Neutrophil (primary cell): ENCODE data around the gene PPP1R9A.

ENCODE experiments used
- H3K27ac ChIP-seq: fragments of 200-600 bp; sonication (generic); 2 replicates; pipeline ENCODE4 v1.5.1; 2016; ENCODE audit warnings: mild to moderate bottlenecking, moderate library complexity
- H3K27me3 ChIP-seq: fragments of 200-600 bp; sonication (generic); 2 replicates; pipeline ENCODE4 v1.6.0; 2016; ENCODE audit warnings: mild to moderate bottlenecking
- H3K36me3 ChIP-seq: fragments of 200-600 bp; sonication (generic); 2 replicates; pipeline ENCODE4 v1.5.1; 2017
- H3K4me1 ChIP-seq, 2 experiments: fragments of 200-600 bp in 1 of 2; sonication (generic) in 1 of 2; 1 replicate in 1 of 2; 2 replicates in 1 of 2; pipeline versions ENCODE4 v1.5.1 to v1.6.1; 2013 to 2016; ENCODE audit warnings: low read depth in 1 of 2, low read length in 1 of 2, mild to moderate bottlenecking in 1 of 2, moderate library complexity in 1 of 2; ENCODE audit not compliant: control insufficient read depth in 1 of 2, insufficient read depth in 1 of 2
- H3K4me3 ChIP-seq, 2 experiments: fragments of 200-600 bp in 1 of 2; sonication (generic) in 1 of 2; 1 replicate in 1 of 2; 2 replicates in 1 of 2; pipeline ENCODE4 v1.5.1; 2013 to 2016; ENCODE audit warnings: low read depth in 1 of 2, low read length in 1 of 2, mild to moderate bottlenecking in 1 of 2, moderate library complexity in 1 of 2
- H3K9me3 ChIP-seq: fragments of 200-600 bp; sonication (generic); 2 replicates; pipeline ENCODE4 v1.5.1; 2016
- TF ChIP-seq, protein P1 (sequence below): fragments of 200-600 bp; sonication (generic); IDR thresholded peaks from 2 replicates; pipeline ENCODE4 v1.5.1; 2016; ENCODE audit warnings: antibody characterized with exemption

The PPP1R9A gene

DNA sequence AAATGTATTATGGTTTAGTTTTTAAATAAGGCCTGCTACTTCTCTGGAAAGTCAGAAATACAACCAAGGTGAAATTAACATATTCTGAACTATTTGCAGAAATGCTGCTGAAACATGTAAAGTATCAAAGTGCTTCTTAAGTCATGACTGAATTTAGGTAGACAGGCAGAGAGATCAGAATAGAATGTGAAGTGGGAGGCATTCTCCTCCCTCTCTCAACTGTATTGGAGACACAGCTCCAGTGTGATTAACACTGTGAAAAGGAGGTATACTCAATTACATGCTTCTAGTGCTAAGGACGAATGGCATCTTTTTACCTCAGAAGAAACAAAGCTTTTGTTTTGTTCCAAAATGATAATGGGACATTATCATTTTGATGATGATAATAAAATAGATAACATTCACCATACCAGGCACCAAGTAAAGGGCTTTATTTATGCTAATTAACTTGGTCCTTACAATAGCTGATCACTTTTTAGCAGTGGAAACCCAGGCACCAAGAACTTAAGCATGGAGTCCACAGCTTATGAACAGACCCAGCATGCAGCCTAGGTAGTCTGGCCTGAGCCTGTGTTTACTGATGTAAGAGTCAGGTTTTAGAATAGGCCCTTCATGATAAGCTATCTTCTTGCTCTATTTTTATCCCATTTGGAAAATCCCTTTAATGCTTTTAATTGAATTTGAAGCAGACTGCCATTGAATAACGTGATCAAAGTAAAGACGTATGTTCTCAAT lies 26.0 kb downstream of the PPP1R9A start:
- TF ChIP-seq, protein P1, sequence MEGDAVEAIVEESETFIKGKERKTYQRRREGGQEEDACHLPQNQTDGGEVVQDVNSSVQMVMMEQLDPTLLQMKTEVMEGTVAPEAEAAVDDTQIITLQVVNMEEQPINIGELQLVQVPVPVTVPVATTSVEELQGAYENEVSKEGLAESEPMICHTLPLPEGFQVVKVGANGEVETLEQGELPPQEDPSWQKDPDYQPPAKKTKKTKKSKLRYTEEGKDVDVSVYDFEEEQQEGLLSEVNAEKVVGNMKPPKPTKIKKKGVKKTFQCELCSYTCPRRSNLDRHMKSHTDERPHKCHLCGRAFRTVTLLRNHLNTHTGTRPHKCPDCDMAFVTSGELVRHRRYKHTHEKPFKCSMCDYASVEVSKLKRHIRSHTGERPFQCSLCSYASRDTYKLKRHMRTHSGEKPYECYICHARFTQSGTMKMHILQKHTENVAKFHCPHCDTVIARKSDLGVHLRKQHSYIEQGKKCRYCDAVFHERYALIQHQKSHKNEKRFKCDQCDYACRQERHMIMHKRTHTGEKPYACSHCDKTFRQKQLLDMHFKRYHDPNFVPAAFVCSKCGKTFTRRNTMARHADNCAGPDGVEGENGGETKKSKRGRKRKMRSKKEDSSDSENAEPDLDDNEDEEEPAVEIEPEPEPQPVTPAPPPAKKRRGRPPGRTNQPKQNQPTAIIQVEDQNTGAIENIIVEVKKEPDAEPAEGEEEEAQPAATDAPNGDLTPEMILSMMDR = no peak
- Histone ChIP-seq H3K27ac (no peak overlapping the region), H3K4me3 (no peak overlapping the region), H3K27me3 (no peaks in the 10 kb centered on the region), H3K9me3 (no peaks in the 10 kb centered on the region), H3K4me1 (no peaks in the 10 kb centered on the region), H3K36me3 (no peaks in the 10 kb centered on the region)

DNA sequence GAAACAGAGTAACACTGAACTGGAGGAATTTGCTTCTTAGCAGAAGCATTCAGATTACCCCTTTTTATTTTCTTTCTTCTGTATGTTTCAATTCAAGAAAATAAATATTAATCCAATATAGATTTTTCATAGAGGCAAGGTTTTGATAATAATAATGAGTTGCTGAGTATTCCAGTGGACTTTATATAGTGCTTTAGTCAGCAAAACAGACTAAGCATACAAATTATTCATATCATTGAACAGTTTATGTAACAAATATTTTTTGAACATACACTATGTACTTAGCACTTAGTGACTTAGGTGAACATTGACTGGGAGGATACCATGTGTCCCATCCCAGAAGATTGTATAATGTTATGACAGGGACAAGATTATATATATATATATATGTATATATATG lies 32.0 kb downstream of the PPP1R9A start:
- no peaks in the 10 kb centered on the region for H3K27me3 ChIP-seq
- TF ChIP-seq, protein P1 = no peak
- H3K36me3 ChIP-seq = no peaks in the 10 kb centered on the region
- H3K9me3 ChIP-seq = no peaks in the 10 kb centered on the region
- no peak overlapping the region for H3K4me3 ChIP-seq
- no peak overlapping the region for H3K27ac ChIP-seq
- H3K4me1 ChIP-seq = no peaks in the 10 kb centered on the region

DNA sequence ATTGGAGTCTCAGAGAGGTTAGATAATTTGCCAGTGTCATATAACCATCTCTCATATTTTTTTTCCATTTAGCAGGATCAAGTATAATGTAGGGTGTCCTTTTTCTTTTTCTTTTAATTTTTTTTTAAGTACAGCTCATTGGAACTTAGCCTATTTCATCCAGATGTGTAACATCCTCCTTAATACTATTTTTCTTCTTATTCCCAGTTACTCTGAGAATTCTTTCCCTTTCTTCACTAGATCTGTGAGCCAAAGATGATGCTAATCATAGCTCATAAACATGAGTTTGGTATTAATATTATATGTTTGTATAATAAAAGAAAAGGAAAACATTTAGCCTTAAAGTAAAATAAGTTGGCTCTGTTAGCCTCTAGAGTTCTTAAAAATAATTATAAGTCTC lies 32.8 kb downstream of the PPP1R9A start:
- Histone ChIP-seq H3K27ac (no peak overlapping the region), H3K4me1 (no peaks in the 10 kb centered on the region), H3K36me3 (no peaks in the 10 kb centered on the region), H3K4me3 (no peak overlapping the region), H3K27me3 (no peaks in the 10 kb centered on the region), H3K9me3 (no peaks in the 10 kb centered on the region)
- TF ChIP-seq, protein P1 = no peak

DNA sequence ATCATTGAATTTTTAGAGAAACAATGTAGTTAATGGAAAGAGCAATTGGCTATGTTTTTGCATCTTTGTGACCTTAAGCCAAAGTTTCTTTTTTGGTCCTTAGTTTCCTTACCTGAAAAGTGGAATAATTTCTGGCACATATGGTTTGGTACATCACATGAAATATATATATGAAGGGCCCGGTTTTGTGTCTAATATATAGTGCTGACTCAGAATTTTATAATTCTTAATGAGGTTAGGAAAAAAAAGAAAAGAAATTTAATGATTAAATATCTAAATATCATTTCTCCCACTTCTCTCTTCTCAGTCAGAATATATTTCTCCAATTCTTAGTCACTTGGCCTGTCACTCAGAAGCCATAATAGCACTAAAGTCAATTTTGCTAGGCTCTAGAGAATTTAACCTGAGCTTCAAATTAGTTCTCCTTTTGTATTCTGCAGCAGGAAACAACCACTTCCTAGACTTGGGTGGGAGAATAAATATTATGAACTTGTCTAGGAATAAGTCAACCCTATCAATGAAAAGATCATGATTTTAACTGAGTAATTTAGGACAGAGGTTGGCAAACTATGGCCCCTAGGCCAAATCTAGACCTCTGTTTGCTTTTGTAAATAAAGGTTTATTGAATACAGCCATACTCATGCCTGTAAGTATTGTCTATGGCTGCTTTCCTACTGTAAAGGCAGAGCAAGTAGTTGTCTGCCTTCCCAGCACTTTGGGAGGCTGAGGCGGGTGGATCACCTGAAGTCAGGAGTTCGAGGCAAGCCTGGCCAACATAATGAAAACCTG lies 34.6 kb downstream of the PPP1R9A start:
- Histone ChIP-seq H3K36me3 (no peaks in the 10 kb centered on the region), H3K9me3 (no peaks in the 10 kb centered on the region), H3K4me1 (no peaks in the 10 kb centered on the region), H3K27ac (no peak overlapping the region), H3K4me3 (no peak overlapping the region), H3K27me3 (no peaks in the 10 kb centered on the region)
- TF ChIP-seq, protein P1 = no peak

DNA sequence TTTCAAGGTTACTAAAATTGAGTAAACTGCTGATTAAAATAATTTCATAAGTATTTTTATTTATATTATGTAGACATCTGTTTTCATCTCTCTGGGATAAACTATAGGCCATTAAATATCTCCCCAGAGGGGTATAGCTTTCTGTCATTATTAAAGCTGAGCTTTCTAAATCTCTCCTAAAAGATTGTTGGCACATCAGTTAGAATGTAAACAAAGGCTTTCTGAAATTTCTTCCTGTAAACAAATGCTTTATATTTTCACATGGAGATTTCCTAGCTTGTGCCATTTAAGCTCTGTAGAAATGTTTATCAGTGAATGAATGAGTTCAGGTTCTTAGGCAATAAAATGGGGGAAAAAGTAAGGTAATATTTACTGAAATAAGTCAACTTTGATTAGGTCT lies 35.7 kb downstream of the PPP1R9A start:
- no peaks in the 10 kb centered on the region for H3K36me3 ChIP-seq
- H3K4me3 ChIP-seq = no peak overlapping the region
- H3K4me1 ChIP-seq = no peaks in the 10 kb centered on the region
- no peaks in the 10 kb centered on the region for H3K27me3 ChIP-seq
- no peak overlapping the region for H3K27ac ChIP-seq
- TF ChIP-seq, protein P1 = no peak
- no peaks in the 10 kb centered on the region for H3K9me3 ChIP-seq
